IMR-90 (cell line): ENCODE data around the gene CLEC4G.

ENCODE experiments used
- CEBPB ChIP-seq: IDR thresholded peaks from 2 replicates; pipeline ENCODE4 v1.6.1; 2012; ENCODE audit warnings: low read depth, low read length, improper control_type of control experiment
- CTCF ChIP-seq: conservative IDR thresholded peaks from 2 replicates; pipeline ENCODE4 v1.5.1; 2012; ENCODE audit warnings: mild to moderate bottlenecking, low read depth, low read length, improper control_type of control experiment
- ELK1 ChIP-seq: fragments of 150-350 bp; IDR thresholded peaks from 2 replicates; pipeline ENCODE4 v1.6.1; 2016; ENCODE audit warnings: low read depth, mild to moderate bottlenecking, low read length, moderate library complexity, borderline replicate concordance
- FOS ChIP-seq: fragments of 150-350 bp; IDR thresholded peaks from 2 replicates; pipeline ENCODE4 v1.6.1; 2016; ENCODE audit warnings: low read depth, low read length
- MAFK ChIP-seq: IDR thresholded peaks from 2 replicates; pipeline ENCODE4 v1.6.1; 2012; ENCODE audit warnings: low read depth, low read length, improper control_type of control experiment
- POLR2A ChIP-seq: IDR thresholded peaks from 2 replicates; pipeline ENCODE4 v1.6.1; 2012; ENCODE audit warnings: mild to moderate bottlenecking, low read depth, low read length
- RAD21 ChIP-seq: IDR thresholded peaks from 2 replicates; pipeline ENCODE4 v1.6.1; 2012; ENCODE audit warnings: low read length, improper control_type of control experiment
- RFX5 ChIP-seq: IDR thresholded peaks from 2 replicates; pipeline ENCODE4 v1.8.0; 2012; ENCODE audit warnings: low read depth, mild to moderate bottlenecking, low read length, moderate library complexity
- USF2 ChIP-seq: fragments of 150-350 bp; IDR thresholded peaks from 2 replicates; pipeline ENCODE4 v1.6.1; 2017; ENCODE audit warnings: mild to moderate bottlenecking, antibody characterized with exemption, low read length, low read depth

GRCh38 chr19:7748756-7749155, 16.8 kb upstream of the CLEC4G start:
- TF ChIP-seq CTCF, result no peak; the same call in 1 of the 2 replicates
- no peak for TF ChIP-seq POLR2A
- no peak for TF ChIP-seq FOS
- no peak for TF ChIP-seq RFX5
- TF ChIP-seq MAFK, result no peak
- no peak for TF ChIP-seq USF2
- TF ChIP-seq RAD21, result peak; percentile 23
- TF ChIP-seq CEBPB, result no peak
- no peak for TF ChIP-seq ELK1
